B cell (primary cell): ENCODE measurements around the gene LCE1F.

Experiments
- CTCF ChIP-seq: fragments of 200-600 bp; IDR thresholded peaks from one replicate; pipeline ENCODE4 v1.8.0; 2022; ENCODE audit warnings: antibody characterized with exemption, mild to moderate bottlenecking
- EZH2 ChIP-seq: IDR thresholded peaks from 2 replicates; pipeline ENCODE4 v1.6.1; 2012; ENCODE audit warnings: borderline replicate concordance, low read depth, mild to moderate bottlenecking, moderate library complexity, low read length; ENCODE audit not compliant: insufficient read depth, poor library complexity, severe bottlenecking

GRCh38 chr1:152745765-152746444 lies 29.0 kb upstream of the LCE1F start:
- no peak for TF ChIP-seq CTCF
- no peak for TF ChIP-seq EZH2
